Measurements from ENCODE around the gene SLC39A11.
"Not testable (repeated sequence)": the region's sequence is repeated elsewhere in the genome, so short reads cannot be mapped to it uniquely, and the experiment has no call there.

SLC39A11 gene

DNA sequence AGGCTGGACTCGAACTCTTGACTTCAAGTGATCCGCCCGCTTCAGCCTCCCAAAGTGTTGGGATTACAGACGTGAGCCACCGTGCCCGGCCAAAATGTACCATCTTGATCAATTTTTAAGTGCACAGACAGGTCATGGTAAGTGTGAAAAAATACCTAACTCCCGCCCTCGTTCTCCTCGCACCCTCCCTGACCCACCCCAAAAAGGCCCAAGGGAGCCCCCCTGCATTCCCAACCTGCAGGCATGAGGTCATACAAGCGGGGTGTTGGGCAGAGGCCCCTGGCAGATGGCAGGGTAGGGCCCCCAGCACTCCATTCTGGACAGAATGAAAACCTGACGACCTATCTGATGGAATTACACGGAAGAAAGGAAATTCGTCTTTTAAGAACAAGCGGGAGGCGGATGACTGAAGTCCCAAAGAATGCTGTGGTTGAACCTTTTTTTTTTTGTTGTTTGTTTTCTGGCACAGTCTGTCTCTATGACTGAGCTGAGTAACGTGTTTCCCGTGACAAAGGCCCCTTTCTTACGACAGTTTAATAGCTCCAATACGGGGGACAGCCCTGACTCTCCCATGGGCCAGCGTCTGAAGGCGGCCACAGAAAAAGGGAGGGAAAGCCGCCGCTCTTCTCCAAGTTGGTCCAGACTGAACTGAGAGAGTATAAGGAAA lies 376.4 kb downstream of the SLC39A11 start:
- no peak for DNase-seq (ENCODE audit: low spot score)
- in situ Hi-C loops (cut with MboI; ENCODE audit: low pct_unique_long_range_greater_than_20kb, low sequenced_read_pairs, unreplicated experiment): no loop called here
- TF ChIP-seq, protein P1, sequence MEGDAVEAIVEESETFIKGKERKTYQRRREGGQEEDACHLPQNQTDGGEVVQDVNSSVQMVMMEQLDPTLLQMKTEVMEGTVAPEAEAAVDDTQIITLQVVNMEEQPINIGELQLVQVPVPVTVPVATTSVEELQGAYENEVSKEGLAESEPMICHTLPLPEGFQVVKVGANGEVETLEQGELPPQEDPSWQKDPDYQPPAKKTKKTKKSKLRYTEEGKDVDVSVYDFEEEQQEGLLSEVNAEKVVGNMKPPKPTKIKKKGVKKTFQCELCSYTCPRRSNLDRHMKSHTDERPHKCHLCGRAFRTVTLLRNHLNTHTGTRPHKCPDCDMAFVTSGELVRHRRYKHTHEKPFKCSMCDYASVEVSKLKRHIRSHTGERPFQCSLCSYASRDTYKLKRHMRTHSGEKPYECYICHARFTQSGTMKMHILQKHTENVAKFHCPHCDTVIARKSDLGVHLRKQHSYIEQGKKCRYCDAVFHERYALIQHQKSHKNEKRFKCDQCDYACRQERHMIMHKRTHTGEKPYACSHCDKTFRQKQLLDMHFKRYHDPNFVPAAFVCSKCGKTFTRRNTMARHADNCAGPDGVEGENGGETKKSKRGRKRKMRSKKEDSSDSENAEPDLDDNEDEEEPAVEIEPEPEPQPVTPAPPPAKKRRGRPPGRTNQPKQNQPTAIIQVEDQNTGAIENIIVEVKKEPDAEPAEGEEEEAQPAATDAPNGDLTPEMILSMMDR (IDR thresholded peaks at IDR 0.05; ENCODE audit: extremely low read depth, insufficient read depth, missing control alignments): no peak

DNA sequence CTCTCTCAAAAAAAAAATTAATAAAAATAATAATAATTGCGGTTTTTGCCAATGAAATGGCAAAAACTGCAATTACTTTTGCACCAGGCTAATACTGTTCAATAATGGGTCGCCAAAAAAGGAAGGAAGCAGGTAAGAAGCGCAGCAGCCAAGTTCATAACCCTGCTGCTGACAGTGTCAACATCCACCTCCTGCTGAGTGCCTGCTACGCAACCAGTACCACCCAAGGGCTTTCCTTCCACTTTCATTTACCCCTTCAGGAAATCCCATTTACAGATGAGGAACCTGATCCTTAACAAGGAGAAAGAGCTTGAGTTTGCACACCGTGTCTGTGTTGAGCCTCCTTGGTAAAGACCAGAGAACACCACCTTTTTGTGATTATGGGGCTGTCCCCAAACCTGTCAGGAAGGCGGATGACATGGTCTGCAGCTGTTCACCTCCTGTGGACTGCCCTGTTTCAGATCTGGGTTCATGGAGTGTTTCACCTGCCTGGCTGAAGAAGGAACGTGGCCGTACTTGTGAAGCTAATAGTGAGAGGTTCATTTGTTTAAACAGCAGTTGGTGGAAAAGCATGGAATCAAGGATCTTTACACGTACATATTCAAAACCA lies 378.0 kb downstream of the SLC39A11 start:
- in situ Hi-C loops (cut with MboI; ENCODE audit: low pct_unique_long_range_greater_than_20kb, low sequenced_read_pairs, unreplicated experiment): no loop called here
- DNase-seq (ENCODE audit: low spot score): no peak
- TF ChIP-seq, protein P1 (IDR thresholded peaks at IDR 0.05; ENCODE audit: extremely low read depth, insufficient read depth, missing control alignments): no peak

DNA sequence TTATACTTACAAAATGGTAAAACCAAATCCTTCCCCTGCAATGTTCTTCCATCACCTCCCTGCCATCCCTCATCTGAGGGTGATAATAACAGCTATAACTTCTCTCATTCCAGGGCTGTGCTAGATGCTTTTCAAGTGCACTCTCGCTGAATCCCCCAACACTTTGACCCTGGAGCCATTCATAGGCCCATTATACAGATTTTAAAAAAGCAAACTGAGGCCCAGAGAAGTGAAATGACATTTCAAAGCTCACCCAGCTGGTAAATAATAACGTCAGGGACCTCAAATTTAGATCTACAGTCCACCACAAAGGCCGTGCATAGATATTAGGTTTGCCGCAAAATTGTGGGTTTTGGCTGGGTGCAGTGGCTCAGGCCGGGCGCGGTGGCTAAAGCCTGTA lies 378.8 kb downstream of the SLC39A11 start:
- in situ Hi-C loops (cut with MboI; ENCODE audit: low pct_unique_long_range_greater_than_20kb, low sequenced_read_pairs, unreplicated experiment): no loop called here
- DNase-seq (ENCODE audit: low spot score): no peak
- TF ChIP-seq, protein P1 (IDR thresholded peaks at IDR 0.05; ENCODE audit: extremely low read depth, insufficient read depth, missing control alignments): no peak

DNA sequence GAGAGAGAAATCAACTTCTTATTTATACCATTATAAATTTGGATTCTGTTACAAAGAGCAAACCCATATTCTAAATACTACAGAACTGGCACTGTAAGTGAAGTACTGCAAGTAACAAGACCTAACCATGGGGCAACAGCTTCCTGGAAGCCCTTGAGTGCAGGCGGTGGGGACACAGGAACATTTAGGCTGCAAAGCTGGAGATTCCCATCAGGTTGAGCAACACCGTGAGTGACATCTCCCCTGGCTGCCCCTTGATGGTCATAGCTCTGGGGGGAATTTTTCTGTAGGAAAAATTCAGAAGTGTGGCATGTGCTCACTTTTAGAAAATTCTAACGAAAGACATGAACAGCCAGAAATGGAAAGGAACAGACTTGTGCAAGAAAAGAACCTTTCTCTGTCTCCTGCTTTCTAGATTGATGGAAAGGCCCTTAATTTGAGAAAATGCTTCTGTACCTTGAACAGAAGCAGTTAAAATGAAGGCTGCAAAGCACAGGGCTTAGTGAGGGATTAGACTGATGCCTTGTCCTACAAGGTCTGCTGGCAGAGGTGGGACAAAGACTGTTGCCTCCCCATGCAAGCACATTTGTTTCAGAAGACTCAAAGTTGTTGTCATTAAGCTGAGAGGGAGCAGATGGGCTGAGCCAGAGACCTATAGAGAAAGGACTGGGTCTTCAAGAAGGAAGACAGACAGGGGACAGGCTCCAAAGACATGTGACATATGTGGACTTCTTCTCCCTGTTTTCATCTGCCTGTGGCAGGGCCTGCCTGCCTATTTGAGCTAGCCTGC lies 380.8 kb downstream of the SLC39A11 start:
- no peak for DNase-seq (ENCODE audit: low spot score)
- in situ Hi-C loops (cut with MboI; ENCODE audit: low pct_unique_long_range_greater_than_20kb, low sequenced_read_pairs, unreplicated experiment): no loop called here
- TF ChIP-seq, protein P1 (IDR thresholded peaks at IDR 0.05; ENCODE audit: extremely low read depth, insufficient read depth, missing control alignments): no peak

GRCh38 chr17:72710834-72711233 lies 381.7 kb downstream of the SLC39A11 start:
- DNase-seq (ENCODE audit: low spot score): no peak
- in situ Hi-C loops (cut with MboI; ENCODE audit: low pct_unique_long_range_greater_than_20kb, low sequenced_read_pairs, unreplicated experiment): no loop called here
- TF ChIP-seq, protein P1 (IDR thresholded peaks at IDR 0.05; ENCODE audit: extremely low read depth, insufficient read depth, missing control alignments): no peak

DNA sequence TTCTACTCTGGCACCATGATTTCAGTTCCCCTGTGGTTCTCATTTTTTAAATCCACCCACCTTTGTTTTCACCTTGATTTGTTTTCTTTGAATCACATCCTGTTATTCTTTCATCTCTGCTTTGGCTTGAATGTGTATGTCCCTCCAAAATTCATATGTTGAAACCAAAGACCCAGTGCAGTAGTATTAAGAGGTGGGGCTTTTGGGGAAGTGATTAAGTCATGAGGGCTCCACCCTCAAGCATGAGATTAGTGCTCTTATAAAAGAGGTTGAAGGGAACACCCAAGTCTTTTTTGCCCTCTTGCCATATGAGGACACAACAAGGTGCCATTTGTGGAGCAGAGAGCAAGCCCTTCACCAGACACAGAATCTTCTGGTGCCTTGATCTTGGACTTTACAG lies 382.3 kb downstream of the SLC39A11 start:
- DNase-seq (ENCODE audit: low spot score): no peak
- TF ChIP-seq, protein P1 (IDR thresholded peaks at IDR 0.05; ENCODE audit: extremely low read depth, insufficient read depth, missing control alignments): no peak
- in situ Hi-C loops (cut with MboI; ENCODE audit: low pct_unique_long_range_greater_than_20kb, low sequenced_read_pairs, unreplicated experiment): no loop called here

DNA sequence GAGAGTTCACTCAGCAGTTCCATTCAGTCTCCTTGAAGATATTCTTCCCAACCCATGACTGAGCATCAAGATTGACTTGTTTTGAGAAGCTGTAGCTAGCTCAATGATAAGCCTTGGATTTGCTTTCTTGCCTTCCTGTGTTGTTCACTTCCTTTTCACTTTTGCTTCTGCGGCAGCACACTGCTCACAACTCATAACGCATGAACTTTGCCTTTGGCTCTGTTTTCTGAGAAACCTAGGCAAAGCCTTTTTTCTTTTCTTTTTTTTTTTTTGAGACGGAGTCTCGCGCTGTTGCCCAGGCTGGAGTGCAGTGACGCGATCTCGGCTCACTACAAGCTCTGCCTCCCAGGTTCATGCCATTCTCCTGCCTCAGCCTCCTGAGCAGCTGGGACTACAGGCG lies 383.8 kb downstream of the SLC39A11 start:
- in situ Hi-C loops (cut with MboI; ENCODE audit: low pct_unique_long_range_greater_than_20kb, low sequenced_read_pairs, unreplicated experiment): not testable (repeated sequence)

More for the DNA sequence above, 383.8 kb downstream of the SLC39A11 start:
- DNase-seq (ENCODE audit: low spot score): not testable (repeated sequence)
